ENCODE results near the gene RAB20.

The RAB20 gene

GRCh38 chr13:110566171-110566570 is 4.6 kb upstream of the RAB20 start:
- no peaks in the 10 kb centered on the region for H3K36me3 ChIP-seq
- H3K27me3 ChIP-seq: no peaks in the 10 kb centered on the region
- H3K4me1 ChIP-seq: peaks cover 0 to 15% (median 6%) of the 10 kb centered on the region in 4 donors
- no peak overlapping the region for H3K27ac ChIP-seq
- H3K4me3 ChIP-seq: no peak overlapping the region
- DNase-seq: no peak
- intact Hi-C loops (cut with DNase I; ENCODE audit: low total_unique reads): loop anchor here (10.0 kb wide), 1 partner anchor 91 kb away; no protein-coding TSS in a partner anchor
- no peaks in the 10 kb centered on the region for H3K9me3 ChIP-seq
- no peak for TF ChIP-seq CTCF (IDR thresholded peaks at IDR 0.05)

- intact Hi-C loops (cut with DNase I; ENCODE audit: low total_unique reads): loop anchor here (10.0 kb wide), 1 partner anchor 90 kb away; no protein-coding TSS in a partner anchor
Measured at GRCh38 chr13:110565296-110565695, 3.8 kb upstream of the RAB20 start.

GRCh38 chr13:110564472-110564985 is 3.0 kb upstream of the RAB20 start:
- Histone ChIP-seq H3K4me3 (no peak overlapping the region), H3K4me1 (peaks cover 0 to 20% (median 10%) of the 10 kb centered on the region in 4 donors), H3K36me3 (no peaks in the 10 kb centered on the region), H3K9me3 (no peaks in the 10 kb centered on the region), H3K27ac (no peak overlapping the region), H3K27me3 (no peaks in the 10 kb centered on the region)
- TF ChIP-seq CTCF (IDR thresholded peaks at IDR 0.05): no peak
- no peak for DNase-seq
- intact Hi-C loops (cut with DNase I; ENCODE audit: low total_unique reads): loop anchor here (10.0 kb wide), 1 partner anchor 90 kb away; no protein-coding TSS in a partner anchor

More at GRCh38 chr13:110565296-110565695, 3.8 kb upstream of the RAB20 start:
- Histone ChIP-seq H3K27ac (no peak overlapping the region), H3K36me3 (no peaks in the 10 kb centered on the region), H3K4me3 (no peak overlapping the region), H3K4me1 (peaks cover 0 to 15% (median 7%) of the 10 kb centered on the region in 4 donors), H3K27me3 (no peaks in the 10 kb centered on the region), H3K9me3 (no peaks in the 10 kb centered on the region)
- DNase-seq: no peak
- no peak for TF ChIP-seq CTCF (IDR thresholded peaks at IDR 0.05)

- no peak for DNase-seq
- intact Hi-C loops (cut with DNase I; ENCODE audit: low total_unique reads): loop anchor here (10.0 kb wide), 1 partner anchor 89 kb away; no protein-coding TSS in a partner anchor
- no peaks in the 10 kb centered on the region for H3K36me3 ChIP-seq
- no peaks in the 10 kb centered on the region for H3K9me3 ChIP-seq
- TF ChIP-seq CTCF (IDR thresholded peaks at IDR 0.05): no peak
- peaks cover 0 to 29% (median 15%) of the 10 kb centered on the region in 4 donors for H3K4me1 ChIP-seq
- no peaks in the 10 kb centered on the region for H3K27me3 ChIP-seq
- H3K4me3 ChIP-seq: no peak overlapping the region
- no peak overlapping the region for H3K27ac ChIP-seq
Measured at GRCh38 chr13:110563463-110563774, 1.9 kb upstream of the RAB20 start.

- no peak for TF ChIP-seq CTCF (IDR thresholded peaks at IDR 0.05)
- Histone ChIP-seq H3K9me3 (no peaks in the 10 kb centered on the region), H3K27ac (peak overlapping the region; percentile 99), H3K4me3 (peak overlapping the region; percentile 95 to 98), H3K4me1 (peaks cover 0 to 32% (median 17%) of the 10 kb centered on the region in 4 donors), H3K27me3 (no peaks in the 10 kb centered on the region), H3K36me3 (no peaks in the 10 kb centered on the region)
- DNase-seq: no peak
- intact Hi-C loops (cut with DNase I; ENCODE audit: low total_unique reads): loop anchor here (10.0 kb wide), 1 partner anchor 88 kb away; no protein-coding TSS in a partner anchor
Measured at GRCh38 chr13:110562696-110563462, 1.4 kb upstream of the RAB20 start.

Data from tibial artery (tissue), 4 donors.